ENCODE results near the gene HSH2D. TPM values are rescaled to one million over a fixed set of nuclear protein-coding genes. Genes with fewer than 3 reads are reported as not detected.

The HSH2D gene
- total and polyA plus RNA-seq, 2 of the 13 experiments (the other 11 are each of a cell fraction or from before 2014, with no cell fraction given) = 0.69 to 3.2 TPM

DNA sequence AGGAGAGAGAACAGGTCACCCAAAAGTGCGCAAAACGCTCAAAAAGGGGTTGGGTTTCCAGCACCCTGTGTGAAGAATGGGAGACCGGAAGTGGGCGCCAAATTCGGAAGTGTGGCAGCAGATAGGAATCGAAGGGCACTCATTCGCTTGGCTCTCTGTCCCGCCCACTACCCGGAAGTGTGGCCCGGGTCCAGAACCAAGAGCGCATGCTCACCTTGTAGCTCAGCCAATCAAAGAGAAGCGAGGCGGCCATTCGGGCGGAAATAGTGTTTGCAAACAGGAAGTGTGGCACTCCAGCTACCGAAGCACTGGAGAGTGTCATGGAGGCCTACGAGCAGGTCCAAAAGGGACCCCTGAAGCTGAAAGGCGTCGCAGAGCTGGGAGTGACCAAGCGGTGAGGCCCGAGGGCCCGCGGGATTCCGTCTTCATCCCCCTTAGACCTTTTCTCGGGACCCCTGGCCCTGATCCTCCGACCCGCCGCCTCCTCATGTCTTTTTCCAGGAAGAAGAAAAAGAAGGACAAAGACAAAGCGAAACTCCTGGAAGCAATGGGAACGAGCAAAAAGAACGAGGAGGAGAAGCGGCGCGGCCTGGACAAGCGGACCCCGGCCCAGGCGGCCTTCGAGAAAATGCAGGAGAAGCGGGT lies 41.8 kb downstream of the HSH2D start, which contains the start of gene FAM32A (continued):
- TF ChIP-seq, protein P1, sequence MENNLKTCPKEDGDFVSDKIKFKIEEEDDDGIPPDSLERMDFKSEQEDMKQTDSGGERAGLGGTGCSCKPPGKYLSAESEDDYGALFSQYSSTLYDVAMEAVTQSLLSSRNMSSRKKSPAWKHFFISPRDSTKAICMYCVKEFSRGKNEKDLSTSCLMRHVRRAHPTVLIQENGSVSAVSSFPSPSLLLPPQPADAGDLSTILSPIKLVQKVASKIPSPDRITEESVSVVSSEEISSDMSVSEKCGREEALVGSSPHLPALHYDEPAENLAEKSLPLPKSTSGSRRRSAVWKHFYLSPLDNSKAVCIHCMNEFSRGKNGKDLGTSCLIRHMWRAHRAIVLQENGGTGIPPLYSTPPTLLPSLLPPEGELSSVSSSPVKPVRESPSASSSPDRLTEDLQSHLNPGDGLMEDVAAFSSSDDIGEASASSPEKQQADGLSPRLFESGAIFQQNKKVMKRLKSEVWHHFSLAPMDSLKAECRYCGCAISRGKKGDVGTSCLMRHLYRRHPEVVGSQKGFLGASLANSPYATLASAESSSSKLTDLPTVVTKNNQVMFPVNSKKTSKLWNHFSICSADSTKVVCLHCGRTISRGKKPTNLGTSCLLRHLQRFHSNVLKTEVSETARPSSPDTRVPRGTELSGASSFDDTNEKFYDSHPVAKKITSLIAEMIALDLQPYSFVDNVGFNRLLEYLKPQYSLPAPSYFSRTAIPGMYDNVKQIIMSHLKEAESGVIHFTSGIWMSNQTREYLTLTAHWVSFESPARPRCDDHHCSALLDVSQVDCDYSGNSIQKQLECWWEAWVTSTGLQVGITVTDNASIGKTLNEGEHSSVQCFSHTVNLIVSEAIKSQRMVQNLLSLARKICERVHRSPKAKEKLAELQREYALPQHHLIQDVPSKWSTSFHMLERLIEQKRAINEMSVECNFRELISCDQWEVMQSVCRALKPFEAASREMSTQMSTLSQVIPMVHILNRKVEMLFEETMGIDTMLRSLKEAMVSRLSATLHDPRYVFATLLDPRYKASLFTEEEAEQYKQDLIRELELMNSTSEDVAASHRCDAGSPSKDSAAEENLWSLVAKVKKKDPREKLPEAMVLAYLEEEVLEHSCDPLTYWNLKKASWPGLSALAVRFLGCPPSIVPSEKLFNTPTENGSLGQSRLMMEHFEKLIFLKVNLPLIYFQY (CRISPR knock-in tag; IDR thresholded peaks at IDR 0.05; ENCODE audit: borderline replicate concordance) = no peak
- TF ChIP-seq ZNF616 (CRISPR knock-in tag; IDR thresholded peaks at IDR 0.05; ENCODE audit: low read depth) (no peak), SOX5 (CRISPR knock-in tag; IDR thresholded peaks at IDR 0.05; ENCODE audit: borderline replicate concordance) (no peak), MEIS1 (CRISPR knock-in tag; IDR thresholded peaks at IDR 0.05; ENCODE audit: borderline replicate concordance) (no peak), POLR2G (IDR thresholded peaks at IDR 0.05; ENCODE audit: low read depth, low read length) (peak; percentile 92), HMGA1 (CRISPR knock-in tag; conservative IDR thresholded peaks at IDR 0.05) (no peak), MED13 (CRISPR knock-in tag; IDR thresholded peaks at IDR 0.05) (no peak), ZMYM4 (CRISPR knock-in tag; IDR thresholded peaks at IDR 0.05) (peak; percentile 77), MAZ (IDR thresholded peaks at IDR 0.05; ENCODE audit: borderline replicate concordance, low read depth, low read length) (no peak), MAZ (CRISPR knock-in tag; IDR thresholded peaks at IDR 0.05; ENCODE audit: low read depth) (peak; percentile 40; the same call in 1 of the 2 replicates), EEA1 (CRISPR knock-in tag; IDR thresholded peaks at IDR 0.05; ENCODE audit: borderline replicate concordance) (no peak), GATA4 (IDR thresholded peaks at IDR 0.05; ENCODE audit: borderline replicate concordance, low read depth) (no peak), SYNCRIP (IDR thresholded peaks at IDR 0.05; ENCODE audit: insufficient read depth, low read depth, low read length) (no peak), HOXA3 (CRISPR knock-in tag; IDR thresholded peaks at IDR 0.05) (peak; percentile 48), KLF11 (CRISPR knock-in tag; IDR thresholded peaks at IDR 0.05) (peak; percentile 83; the same call in 1 of the 2 replicates), HNRNPUL1 (IDR thresholded peaks at IDR 0.05; ENCODE audit: low read depth, low read length) (no peak), GZF1 (CRISPR knock-in tag; IDR thresholded peaks at IDR 0.05) (peak; percentile 58; the same call in 1 of the 2 replicates), ZNF547 (CRISPR knock-in tag; IDR thresholded peaks at IDR 0.05) (no peak)
- TF ChIP-seq, protein P2, sequence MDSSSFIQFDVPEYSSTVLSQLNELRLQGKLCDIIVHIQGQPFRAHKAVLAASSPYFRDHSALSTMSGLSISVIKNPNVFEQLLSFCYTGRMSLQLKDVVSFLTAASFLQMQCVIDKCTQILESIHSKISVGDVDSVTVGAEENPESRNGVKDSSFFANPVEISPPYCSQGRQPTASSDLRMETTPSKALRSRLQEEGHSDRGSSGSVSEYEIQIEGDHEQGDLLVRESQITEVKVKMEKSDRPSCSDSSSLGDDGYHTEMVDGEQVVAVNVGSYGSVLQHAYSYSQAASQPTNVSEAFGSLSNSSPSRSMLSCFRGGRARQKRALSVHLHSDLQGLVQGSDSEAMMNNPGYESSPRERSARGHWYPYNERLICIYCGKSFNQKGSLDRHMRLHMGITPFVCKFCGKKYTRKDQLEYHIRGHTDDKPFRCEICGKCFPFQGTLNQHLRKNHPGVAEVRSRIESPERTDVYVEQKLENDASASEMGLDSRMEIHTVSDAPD (CRISPR knock-in tag; IDR thresholded peaks at IDR 0.05) = no peak
- TF ChIP-seq, protein P3, sequence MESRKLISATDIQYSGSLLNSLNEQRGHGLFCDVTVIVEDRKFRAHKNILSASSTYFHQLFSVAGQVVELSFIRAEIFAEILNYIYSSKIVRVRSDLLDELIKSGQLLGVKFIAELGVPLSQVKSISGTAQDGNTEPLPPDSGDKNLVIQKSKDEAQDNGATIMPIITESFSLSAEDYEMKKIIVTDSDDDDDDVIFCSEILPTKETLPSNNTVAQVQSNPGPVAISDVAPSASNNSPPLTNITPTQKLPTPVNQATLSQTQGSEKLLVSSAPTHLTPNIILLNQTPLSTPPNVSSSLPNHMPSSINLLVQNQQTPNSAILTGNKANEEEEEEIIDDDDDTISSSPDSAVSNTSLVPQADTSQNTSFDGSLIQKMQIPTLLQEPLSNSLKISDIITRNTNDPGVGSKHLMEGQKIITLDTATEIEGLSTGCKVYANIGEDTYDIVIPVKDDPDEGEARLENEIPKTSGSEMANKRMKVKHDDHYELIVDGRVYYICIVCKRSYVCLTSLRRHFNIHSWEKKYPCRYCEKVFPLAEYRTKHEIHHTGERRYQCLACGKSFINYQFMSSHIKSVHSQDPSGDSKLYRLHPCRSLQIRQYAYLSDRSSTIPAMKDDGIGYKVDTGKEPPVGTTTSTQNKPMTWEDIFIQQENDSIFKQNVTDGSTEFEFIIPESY (CRISPR knock-in tag; IDR thresholded peaks at IDR 0.05) = no peak
- TF ChIP-seq, protein P4, sequence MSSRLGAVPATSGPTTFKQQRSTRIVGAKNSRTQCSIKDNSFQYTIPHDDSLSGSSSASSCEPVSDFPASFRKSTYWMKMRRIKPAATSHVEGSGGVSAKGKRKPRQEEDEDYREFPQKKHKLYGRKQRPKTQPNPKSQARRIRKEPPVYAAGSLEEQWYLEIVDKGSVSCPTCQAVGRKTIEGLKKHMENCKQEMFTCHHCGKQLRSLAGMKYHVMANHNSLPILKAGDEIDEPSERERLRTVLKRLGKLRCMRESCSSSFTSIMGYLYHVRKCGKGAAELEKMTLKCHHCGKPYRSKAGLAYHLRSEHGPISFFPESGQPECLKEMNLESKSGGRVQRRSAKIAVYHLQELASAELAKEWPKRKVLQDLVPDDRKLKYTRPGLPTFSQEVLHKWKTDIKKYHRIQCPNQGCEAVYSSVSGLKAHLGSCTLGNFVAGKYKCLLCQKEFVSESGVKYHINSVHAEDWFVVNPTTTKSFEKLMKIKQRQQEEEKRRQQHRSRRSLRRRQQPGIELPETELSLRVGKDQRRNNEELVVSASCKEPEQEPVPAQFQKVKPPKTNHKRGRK (CRISPR knock-in tag; IDR thresholded peaks at IDR 0.05) = no peak
